ENCODE measurements around the gene SELENOP. TPM values are rescaled to one million over a fixed set of nuclear protein-coding genes. Genes with fewer than 3 reads are reported as not detected.
A peak's percentile ranks its signal among the peaks of the same experiment; 100 is the strongest.

Gene SELENOP
- total and polyA plus RNA-seq, 2 of the 13 experiments (the other 11 are each of a cell fraction or from before 2014, with no cell fraction given) = 1,895 to 2,083 TPM

DNA sequence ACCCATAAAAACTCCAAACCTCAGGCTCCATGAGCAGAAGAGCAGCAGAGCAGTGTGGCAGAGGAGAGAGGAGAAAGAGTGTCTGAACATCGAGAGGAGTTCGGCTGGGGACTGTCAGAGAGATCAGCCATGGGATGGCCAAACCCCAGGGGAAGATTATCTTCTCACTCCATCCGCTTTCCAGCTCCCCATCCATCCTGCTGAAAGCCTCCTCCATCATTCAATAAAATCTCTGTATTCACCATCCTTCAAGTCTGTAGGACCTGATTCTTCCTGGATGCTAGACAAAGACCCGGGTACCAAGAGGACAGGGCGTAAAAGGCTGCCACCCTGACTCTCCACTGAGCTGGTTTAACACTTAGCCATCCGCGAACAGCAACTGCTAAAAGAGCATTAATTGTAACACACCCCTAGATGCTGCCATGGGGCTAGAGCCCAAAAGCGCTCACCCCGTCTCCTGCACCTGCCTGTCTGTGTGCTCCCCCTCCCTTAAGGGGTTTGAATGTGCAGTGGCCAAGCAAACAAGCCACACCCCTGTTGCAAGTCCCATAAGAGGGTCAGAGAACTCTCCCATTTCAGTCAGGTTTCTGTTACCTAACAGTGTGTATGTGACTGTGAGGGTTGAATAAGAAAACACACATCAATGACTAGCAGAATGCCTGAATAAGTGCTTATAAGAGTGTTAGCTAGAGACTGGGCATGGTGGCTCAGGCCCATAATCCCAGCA, 13.9 kb upstream of the SELENOP start:
- ATAC-seq (peak; percentile 20; the same call in 2 of the 3 replicates), FAIRE-seq (no peak), DNase-seq (ENCODE audit: low spot score) (peak; percentile 41)
- Histone ChIP-seq H3K9ac (ENCODE audit: insufficient read depth, low read depth, low read length) (peak overlapping the region; percentile 70), H2AFZ (ENCODE audit: low read length) (no peak overlapping the region), H4K20me1 (ENCODE audit: insufficient read depth, low read length) (no peaks in the 10 kb centered on the region), H3K79me2 (ENCODE audit: insufficient read depth, low read length) (peaks cover 94% of the 10 kb centered on the region), H3K4me3 (replicated peaks in 1 of 3; ENCODE audit: insufficient read depth in 1 of 3, low read depth in 2 of 3, low read length in 3 of 3) (peak overlapping the region; percentile 37 to 63 (median 56); a peak in 5 of 6 replicates), H3K9me3 (ENCODE audit: low read length) (no peaks in the 10 kb centered on the region), H3K27ac (ENCODE audit: extremely low read length, insufficient read depth, low read length) (peak overlapping the region; percentile 80), H3K27me3 (ENCODE audit: control insufficient read depth in 1 of 2, insufficient read depth in 2 of 2, low read length in 2 of 2) (no peaks in the 10 kb centered on the region), H3K4me1 (ENCODE audit: insufficient read depth, low read length) (peaks cover 92% of the 10 kb centered on the region), H3K36me3 (replicated peaks in 1 of 2; ENCODE audit: control insufficient read depth in 1 of 2, insufficient read depth in 2 of 2, low read length in 2 of 2) (no peaks in the 10 kb centered on the region), H3K4me2 (ENCODE audit: low read depth, low read length) (peak overlapping the region; percentile 84)
- intact Hi-C loops (cut with micrococcal nuclease; ENCODE audit: unreplicated experiment) (loop anchor here (2.0 kb wide), 1 partner anchor 15 kb away; no protein-coding TSS in a partner anchor), in situ Hi-C loops (cut with HindIII; ENCODE audit: extremely low pct_ligation_motif_present, low pct_unique_long_range_greater_than_20kb) (no loop called here)
- ChIA-PET POLR2A (interaction anchor here (0.9 to 6.1 kb wide), 12 partner anchors 11 to 62 kb away, joined by 3 to 93 read pairs (median 7); partner anchors contain the start of gene SELENOP), CTCF (ENCODE audit: low intra/inter-chr PET ratio, low total read pairs) (no interaction called here)
- no TSS peak for BruUV-seq (replicated peaks)
- WGBS (ENCODE audit: low lambda C conversion rate) = 51% methylated on average over 5 of the region's 9 CpGs
- TF ChIP-seq, protein P1, sequence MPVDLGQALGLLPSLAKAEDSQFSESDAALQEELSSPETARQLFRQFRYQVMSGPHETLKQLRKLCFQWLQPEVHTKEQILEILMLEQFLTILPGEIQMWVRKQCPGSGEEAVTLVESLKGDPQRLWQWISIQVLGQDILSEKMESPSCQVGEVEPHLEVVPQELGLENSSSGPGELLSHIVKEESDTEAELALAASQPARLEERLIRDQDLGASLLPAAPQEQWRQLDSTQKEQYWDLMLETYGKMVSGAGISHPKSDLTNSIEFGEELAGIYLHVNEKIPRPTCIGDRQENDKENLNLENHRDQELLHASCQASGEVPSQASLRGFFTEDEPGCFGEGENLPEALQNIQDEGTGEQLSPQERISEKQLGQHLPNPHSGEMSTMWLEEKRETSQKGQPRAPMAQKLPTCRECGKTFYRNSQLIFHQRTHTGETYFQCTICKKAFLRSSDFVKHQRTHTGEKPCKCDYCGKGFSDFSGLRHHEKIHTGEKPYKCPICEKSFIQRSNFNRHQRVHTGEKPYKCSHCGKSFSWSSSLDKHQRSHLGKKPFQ (CRISPR knock-in tag; IDR thresholded peaks at IDR 0.05; ENCODE audit: insufficient replicate concordance) = no peak
- no peak for TF ChIP-seq ZNF768 (CRISPR knock-in tag; IDR thresholded peaks at IDR 0.05)
- no peak for TF ChIP-seq ESRRA (CRISPR knock-in tag; IDR thresholded peaks at IDR 0.05; ENCODE audit: low read depth)
- TF ChIP-seq RARA (CRISPR knock-in tag; IDR thresholded peaks at IDR 0.05) = peak; percentile 64
- TF ChIP-seq DPF2 (CRISPR knock-in tag; IDR thresholded peaks at IDR 0.05; ENCODE audit: borderline replicate concordance, low read depth) = 0 out of 2 replicates have a peak, but pooled peaks have one; percentile 36
- TF ChIP-seq STAG1 (CRISPR knock-in tag; IDR thresholded peaks at IDR 0.05) = no peak
- no peak for TF ChIP-seq MAFK (conservative IDR thresholded peaks at IDR 0.05 in 1 of 2, IDR thresholded peaks at IDR 0.05 in 1 of 2; ENCODE audit: low read length in 2 of 2)
- TF ChIP-seq ZNF441 (CRISPR knock-in tag; IDR thresholded peaks at IDR 0.05; ENCODE audit: borderline replicate concordance) = no peak
- TF ChIP-seq, protein P2, sequence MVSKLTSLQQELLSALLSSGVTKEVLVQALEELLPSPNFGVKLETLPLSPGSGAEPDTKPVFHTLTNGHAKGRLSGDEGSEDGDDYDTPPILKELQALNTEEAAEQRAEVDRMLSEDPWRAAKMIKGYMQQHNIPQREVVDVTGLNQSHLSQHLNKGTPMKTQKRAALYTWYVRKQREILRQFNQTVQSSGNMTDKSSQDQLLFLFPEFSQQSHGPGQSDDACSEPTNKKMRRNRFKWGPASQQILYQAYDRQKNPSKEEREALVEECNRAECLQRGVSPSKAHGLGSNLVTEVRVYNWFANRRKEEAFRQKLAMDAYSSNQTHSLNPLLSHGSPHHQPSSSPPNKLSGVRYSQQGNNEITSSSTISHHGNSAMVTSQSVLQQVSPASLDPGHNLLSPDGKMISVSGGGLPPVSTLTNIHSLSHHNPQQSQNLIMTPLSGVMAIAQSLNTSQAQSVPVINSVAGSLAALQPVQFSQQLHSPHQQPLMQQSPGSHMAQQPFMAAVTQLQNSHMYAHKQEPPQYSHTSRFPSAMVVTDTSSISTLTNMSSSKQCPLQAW (CRISPR knock-in tag; IDR thresholded peaks at IDR 0.05) = 0 out of 2 replicates have a peak, but pooled peaks have one; percentile 39
- TF ChIP-seq ZNF879 (CRISPR knock-in tag; IDR thresholded peaks at IDR 0.05) = no peak
- no peak for TF ChIP-seq ZNF24 (IDR thresholded peaks at IDR 0.05)
- TF ChIP-seq, protein P3, sequence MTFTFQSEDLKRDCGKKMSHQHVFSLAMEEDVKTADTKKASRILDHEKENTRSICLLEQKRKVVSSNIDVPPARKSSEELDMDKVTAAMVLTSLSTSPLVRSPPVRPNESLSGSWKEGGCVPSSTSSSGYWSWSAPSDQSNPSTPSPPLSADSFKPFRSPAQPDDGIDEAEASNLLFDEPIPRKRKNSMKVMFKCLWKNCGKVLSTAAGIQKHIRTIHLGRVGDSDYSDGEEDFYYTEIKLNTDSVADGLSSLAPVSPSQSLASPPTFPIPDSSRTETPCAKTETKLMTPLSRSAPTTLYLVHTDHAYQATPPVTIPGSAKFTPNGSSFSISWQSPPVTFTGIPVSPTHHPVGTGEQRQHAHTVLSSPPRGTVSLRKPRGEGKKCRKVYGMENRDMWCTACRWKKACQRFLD (CRISPR knock-in tag; IDR thresholded peaks at IDR 0.05; ENCODE audit: borderline replicate concordance) = no peak
- TF ChIP-seq SOX6 (IDR thresholded peaks at IDR 0.05) = no peak
- 0 out of 2 replicates have a peak, but pooled peaks have one; percentile 31 for TF ChIP-seq SOX6 (CRISPR knock-in tag; IDR thresholded peaks at IDR 0.05)
- TF ChIP-seq SIX4 (CRISPR knock-in tag; IDR thresholded peaks at IDR 0.05) = no peak
- peak; percentile 55; the same call in 1 of the 2 replicates for TF ChIP-seq FOXO1 (CRISPR knock-in tag; IDR thresholded peaks at IDR 0.05)
- TF ChIP-seq ZBTB8A (CRISPR knock-in tag; IDR thresholded peaks at IDR 0.05; ENCODE audit: borderline replicate concordance, low read depth) = no peak
- TF ChIP-seq SRF (IDR thresholded peaks at IDR 0.05; ENCODE audit: low read depth, low read length) = no peak
- TF ChIP-seq ZNF567 (CRISPR knock-in tag; IDR thresholded peaks at IDR 0.05; ENCODE audit: borderline replicate concordance) = 0 out of 2 replicates have a peak, but pooled peaks have one; percentile 46
- TF ChIP-seq ZNF446 (CRISPR knock-in tag; IDR thresholded peaks at IDR 0.05) = no peak
- no peak for TF ChIP-seq HNRNPK (IDR thresholded peaks at IDR 0.05; ENCODE audit: low read depth, low read length, poor library complexity, severe bottlenecking)
